ENCODE results near the gene GOLIM4.

DNA sequence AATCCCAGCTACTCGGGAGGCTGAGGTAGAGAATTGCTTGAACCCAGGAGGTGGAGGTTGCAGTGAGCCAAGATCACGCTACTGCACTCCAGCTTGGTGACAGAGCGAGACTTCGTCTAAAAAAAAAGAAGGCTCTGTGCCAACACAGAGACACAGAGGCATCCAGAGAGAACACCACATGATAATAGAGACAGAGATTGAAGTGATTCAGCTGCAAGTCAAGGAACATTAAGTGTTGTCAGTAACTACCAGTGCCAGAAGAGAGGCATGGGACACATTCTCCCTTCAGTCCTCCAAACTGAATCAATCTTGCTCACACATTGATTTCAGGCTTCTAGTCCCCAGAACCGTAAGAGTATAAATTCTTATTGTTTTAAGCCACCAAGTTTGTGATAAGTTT is 97.5 kb downstream of the GOLIM4 start:
- TF ChIP-seq CTCF (IDR thresholded peaks at IDR 0.05) = no peak
- no peak for TF ChIP-seq ELF4 (CRISPR knock-in tag; IDR thresholded peaks at IDR 0.05; ENCODE audit: low read depth)
- no peak for TF ChIP-seq CREM (CRISPR knock-in tag; IDR thresholded peaks at IDR 0.05)
- TF ChIP-seq NR2C2 (CRISPR knock-in tag; IDR thresholded peaks at IDR 0.05) = no peak
- TF ChIP-seq ZNF423 (CRISPR knock-in tag; IDR thresholded peaks at IDR 0.05) = no peak
- TF ChIP-seq, protein P1, sequence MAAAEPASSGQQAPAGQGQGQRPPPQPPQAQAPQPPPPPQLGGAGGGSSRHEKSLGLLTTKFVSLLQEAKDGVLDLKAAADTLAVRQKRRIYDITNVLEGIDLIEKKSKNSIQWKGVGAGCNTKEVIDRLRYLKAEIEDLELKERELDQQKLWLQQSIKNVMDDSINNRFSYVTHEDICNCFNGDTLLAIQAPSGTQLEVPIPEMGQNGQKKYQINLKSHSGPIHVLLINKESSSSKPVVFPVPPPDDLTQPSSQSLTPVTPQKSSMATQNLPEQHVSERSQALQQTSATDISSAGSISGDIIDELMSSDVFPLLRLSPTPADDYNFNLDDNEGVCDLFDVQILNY (CRISPR knock-in tag; IDR thresholded peaks at IDR 0.05) = no peak

Data from WTC11 (cell line).